ENCODE results near the gene RFC1.
A peak's percentile ranks its signal among the peaks of the same experiment; 100 is the strongest.
"Not testable (repeated sequence)": the region's sequence is repeated elsewhere in the genome, so short reads cannot be mapped to it uniquely, and the experiment has no call there.

RFC1 gene

DNA sequence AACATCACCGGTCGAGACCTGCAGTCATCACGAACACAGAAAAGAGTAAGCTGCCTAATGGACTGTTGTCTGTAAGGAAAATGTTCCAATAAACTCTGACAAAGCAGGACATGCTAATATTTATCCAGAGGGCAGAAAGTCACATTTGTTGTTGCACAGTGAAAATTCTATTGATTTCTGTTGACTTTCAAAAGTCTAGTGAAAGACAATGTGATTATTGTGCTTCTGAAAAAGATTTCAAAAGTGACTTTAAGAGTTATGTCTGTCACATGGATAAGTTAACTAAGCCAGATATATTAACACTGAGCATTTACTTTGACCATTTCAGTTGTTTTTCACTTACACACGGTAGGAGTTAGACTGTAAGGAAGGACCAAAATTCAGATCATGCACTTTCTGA is 9.3 kb upstream of the RFC1 start:
- DNase-seq (ENCODE audit: low spot score), result no peak
- CTCF ChIA-PET, result interaction anchor here (0.6 to 0.7 kb wide), 2 partner anchors 75 to 136 kb away, joined by 3 to 4 read pairs; no protein-coding TSS in a partner anchor
- POLR2A ChIA-PET (ENCODE audit: low non-redundant PET), result no interaction called here
- H3K27ac ChIP-seq, result no peak overlapping the region
- TF ChIP-seq, protein P1, sequence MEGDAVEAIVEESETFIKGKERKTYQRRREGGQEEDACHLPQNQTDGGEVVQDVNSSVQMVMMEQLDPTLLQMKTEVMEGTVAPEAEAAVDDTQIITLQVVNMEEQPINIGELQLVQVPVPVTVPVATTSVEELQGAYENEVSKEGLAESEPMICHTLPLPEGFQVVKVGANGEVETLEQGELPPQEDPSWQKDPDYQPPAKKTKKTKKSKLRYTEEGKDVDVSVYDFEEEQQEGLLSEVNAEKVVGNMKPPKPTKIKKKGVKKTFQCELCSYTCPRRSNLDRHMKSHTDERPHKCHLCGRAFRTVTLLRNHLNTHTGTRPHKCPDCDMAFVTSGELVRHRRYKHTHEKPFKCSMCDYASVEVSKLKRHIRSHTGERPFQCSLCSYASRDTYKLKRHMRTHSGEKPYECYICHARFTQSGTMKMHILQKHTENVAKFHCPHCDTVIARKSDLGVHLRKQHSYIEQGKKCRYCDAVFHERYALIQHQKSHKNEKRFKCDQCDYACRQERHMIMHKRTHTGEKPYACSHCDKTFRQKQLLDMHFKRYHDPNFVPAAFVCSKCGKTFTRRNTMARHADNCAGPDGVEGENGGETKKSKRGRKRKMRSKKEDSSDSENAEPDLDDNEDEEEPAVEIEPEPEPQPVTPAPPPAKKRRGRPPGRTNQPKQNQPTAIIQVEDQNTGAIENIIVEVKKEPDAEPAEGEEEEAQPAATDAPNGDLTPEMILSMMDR (conservative IDR thresholded peaks at IDR 0.05; ENCODE audit: low read depth), result no peak

DNA sequence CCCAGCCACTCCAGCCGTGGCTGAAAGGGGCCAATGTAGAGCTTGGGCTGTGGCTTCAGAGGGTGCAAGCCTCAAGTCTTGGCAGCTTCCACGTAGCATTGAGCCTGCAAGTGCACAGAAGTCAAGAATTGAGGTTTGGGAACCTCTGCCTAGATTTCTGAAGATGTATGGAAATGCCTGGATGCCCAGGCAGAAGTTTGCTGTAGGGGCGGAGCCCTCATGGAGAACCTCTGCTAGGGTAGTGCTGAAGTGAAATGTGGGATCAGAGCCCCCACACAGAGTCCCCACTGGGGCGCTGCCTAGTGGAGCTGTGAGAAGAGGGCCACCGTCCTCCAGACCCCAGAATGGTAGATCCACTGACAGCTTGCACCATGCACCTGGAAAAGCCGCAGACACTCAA is 5.0 kb upstream of the RFC1 start:
- DNase-seq (ENCODE audit: low spot score); POLR2A ChIA-PET (ENCODE audit: low non-redundant PET); H3K27ac ChIP-seq: not testable (repeated sequence)
- CTCF ChIA-PET, result interaction anchor here (0.6 kb wide), 1 partner anchor 700 kb away, joined by 4 read pairs; no protein-coding TSS in a partner anchor

DNA sequence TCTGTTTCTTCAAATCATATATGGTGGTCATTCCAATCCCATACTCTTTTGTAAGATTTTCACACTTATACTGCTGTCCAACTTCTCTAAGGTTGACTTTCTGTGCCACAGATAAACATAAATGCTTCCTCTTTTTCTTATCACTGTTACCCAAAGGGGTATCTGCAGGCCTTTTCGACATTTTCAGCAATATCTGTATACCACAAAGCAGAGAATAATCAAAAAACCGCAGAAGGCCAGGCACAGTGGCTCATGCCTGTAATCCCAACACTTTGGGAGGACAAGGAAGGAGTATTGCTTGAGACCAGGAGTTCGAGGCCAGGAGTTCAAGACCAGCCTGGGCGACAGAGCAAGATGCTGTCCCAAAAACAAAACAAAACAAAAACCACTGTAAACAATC is 3.1 kb upstream of the RFC1 start:
- no peak overlapping the region for H3K27ac ChIP-seq
- TF ChIP-seq, protein P1 (conservative IDR thresholded peaks at IDR 0.05; ENCODE audit: low read depth), result no peak
- no peak for DNase-seq (ENCODE audit: low spot score)
- CTCF ChIA-PET, result no interaction called here
- POLR2A ChIA-PET (ENCODE audit: low non-redundant PET), result no interaction called here

DNA sequence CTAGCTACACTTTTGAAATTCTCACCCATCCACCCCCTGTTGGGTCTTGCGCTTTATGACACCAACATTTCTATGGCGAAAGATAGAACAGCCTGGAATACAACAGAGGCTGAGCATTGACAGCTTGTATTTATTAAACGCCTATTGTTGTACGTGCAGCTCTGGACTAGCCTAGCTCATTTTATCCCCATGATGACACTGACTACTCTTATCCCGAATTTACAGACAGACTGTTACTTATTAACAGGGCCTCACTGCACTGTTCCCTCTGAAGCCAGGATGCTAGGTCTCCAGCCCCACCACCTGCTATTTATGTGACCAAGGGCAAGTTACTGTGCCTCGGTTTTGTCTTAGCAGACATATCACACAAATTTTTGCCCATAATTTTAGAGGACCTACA is 1.0 kb upstream of the RFC1 start:
- CTCF ChIA-PET, result interaction anchor here (0.7 kb wide), 1 partner anchor 95 kb away, joined by 3 read pairs; no protein-coding TSS in a partner anchor
- TF ChIP-seq, protein P1 (conservative IDR thresholded peaks at IDR 0.05; ENCODE audit: low read depth), result no peak
- no peak for DNase-seq (ENCODE audit: low spot score)
- no peak overlapping the region for H3K27ac ChIP-seq
- POLR2A ChIA-PET (ENCODE audit: low non-redundant PET), result interaction anchor here (0.7 kb wide), 1 partner anchor 669 kb away, joined by 4 read pairs; no protein-coding TSS in a partner anchor

DNA sequence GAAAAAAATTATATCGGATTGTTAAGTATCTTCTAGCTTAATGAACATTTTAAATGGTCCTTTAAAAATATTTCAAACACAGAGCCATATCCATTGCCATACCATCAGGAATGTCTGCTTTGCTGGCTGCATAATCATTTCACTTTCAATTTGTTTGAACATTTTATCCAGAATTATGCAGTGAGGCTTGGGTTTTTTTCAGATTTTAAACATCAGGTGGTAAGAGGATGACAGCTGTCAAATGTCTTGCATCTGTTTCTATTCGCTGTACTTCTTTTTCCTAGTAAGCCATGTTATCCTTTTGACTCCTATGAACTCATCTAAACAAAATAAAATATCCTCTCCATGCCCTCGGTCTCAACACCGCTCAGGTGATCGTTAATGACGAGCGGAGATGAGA is 802 bp downstream of the RFC1 start:
- H3K27ac ChIP-seq, result peak overlapping the region; percentile 85
- POLR2A ChIA-PET (ENCODE audit: low non-redundant PET), result no interaction called here
- CTCF ChIA-PET, result interaction anchor here (0.6 to 1.0 kb wide), 2 partner anchors 11 to 131 kb away, joined by 4 to 6 read pairs; no protein-coding TSS in a partner anchor
- DNase-seq (ENCODE audit: low spot score), result no peak
- TF ChIP-seq, protein P1 (conservative IDR thresholded peaks at IDR 0.05; ENCODE audit: low read depth), result no peak

DNA sequence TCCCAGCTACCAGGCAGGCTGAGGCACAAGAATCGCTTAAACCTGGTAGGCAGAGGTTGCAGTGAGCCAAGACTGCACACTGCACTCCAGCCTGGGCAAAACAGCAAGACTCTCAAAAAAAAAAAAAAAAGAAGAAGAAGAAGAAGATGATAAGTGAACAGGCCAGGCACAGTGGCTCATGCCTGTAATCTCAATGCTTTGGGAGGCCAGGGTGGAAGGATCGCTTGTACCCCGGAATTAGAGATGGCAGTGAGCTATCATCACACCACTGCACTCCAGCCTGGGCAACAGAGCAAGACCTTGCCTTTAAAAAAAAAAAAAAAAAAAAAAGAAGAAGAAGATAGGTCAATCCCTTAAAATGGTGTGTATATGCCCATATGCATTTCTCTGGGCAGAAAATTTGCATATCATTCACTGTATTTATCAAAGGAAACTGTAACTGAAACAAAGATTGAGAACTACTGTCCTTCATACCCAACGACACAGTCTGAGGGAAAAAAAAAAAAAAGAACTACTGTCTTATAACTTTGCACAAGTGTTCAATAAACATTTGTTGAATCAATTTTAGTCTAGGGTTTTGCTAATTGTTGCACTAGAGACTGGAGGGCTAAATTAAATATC is 2.3 kb downstream of the RFC1 start:
- ChIA-PET CTCF (no interaction called here), POLR2A (ENCODE audit: low non-redundant PET) (interaction anchor here (0.6 to 0.9 kb wide), 3 partner anchors 96 to 204 kb away, joined by 3 to 5 read pairs (median 4); partner anchors contain the start of gene UGDH)
- DNase-seq (ENCODE audit: low spot score), result no peak
- no peak overlapping the region for H3K27ac ChIP-seq
- TF ChIP-seq, protein P1 (conservative IDR thresholded peaks at IDR 0.05; ENCODE audit: low read depth), result no peak

DNA sequence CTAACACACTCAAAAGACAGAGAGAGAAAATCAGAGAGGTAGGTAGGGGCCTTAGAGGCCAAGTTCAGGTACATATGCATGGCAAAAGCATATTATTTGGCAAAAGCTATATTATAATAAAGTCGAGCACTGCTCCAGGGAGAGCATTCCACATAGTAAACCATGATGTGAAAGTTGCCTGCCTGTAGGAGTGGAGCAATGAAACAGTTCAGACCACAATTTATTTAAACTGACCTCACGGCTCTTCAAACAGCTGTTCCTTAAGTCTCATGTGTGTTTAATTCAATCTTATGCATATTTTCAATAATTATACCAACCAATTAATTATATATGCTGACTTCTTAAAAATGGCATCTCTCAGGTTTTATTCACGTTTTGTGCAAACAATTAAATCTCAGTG is 3.3 kb downstream of the RFC1 start:
- CTCF ChIA-PET, result no interaction called here
- TF ChIP-seq, protein P1 (conservative IDR thresholded peaks at IDR 0.05; ENCODE audit: low read depth), result no peak
- POLR2A ChIA-PET (ENCODE audit: low non-redundant PET), result no interaction called here
- H3K27ac ChIP-seq, result no peak overlapping the region
- DNase-seq (ENCODE audit: low spot score), result no peak

DNA sequence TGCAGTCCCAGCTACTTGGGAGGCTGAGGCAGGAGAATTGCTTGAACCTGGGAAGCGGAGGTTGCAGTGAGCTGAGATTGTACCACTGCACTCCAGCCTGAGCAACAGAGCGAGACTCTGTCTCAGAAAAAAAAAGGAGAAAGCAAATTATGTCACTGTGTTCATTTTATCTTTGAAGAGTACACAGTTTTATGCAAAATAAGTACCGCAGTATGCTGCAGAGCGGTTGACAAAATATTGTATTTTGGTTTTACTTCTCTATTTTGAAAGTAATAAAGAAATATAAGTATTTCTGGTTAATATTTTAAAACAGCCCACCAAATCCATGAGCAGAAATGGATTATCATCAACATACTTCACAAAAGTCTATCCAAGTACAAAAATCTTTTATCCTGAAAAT is 5.6 kb downstream of the RFC1 start:
- CTCF ChIA-PET; DNase-seq (ENCODE audit: low spot score); H3K27ac ChIP-seq: not testable (repeated sequence)
- POLR2A ChIA-PET (ENCODE audit: low non-redundant PET), result interaction anchor here (0.7 kb wide), 1 partner anchor 416 kb away, joined by 3 read pairs; no protein-coding TSS in a partner anchor

Data from RWPE1 (cell line).